ENCODE data around the gene LRP1B. TPM values are rescaled to one million over a fixed set of nuclear protein-coding genes. Genes with fewer than 3 reads are reported as not detected.

Gene LRP1B
- total and polyA plus RNA-seq, 2 donors (not counting 1 experiment from before 2014, with no cell fraction given) = not detected

DNA sequence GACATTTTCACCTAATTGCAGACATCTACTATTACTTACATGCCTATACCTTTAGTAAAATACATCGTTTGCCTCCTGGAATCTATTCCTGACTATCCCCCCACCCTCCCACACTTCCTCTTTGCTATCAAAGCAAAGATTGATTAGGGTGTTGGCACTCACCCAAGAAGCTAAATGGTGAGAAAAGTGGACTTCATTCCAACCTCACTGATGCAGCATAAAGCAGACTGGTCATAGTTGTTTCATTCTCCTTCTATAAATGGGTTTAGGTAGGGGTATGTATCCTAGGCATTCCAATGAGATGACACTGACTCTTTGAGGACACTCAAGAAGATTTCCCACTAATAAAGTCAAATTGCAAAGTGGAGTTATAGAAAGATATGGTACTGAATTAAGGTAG is 97.4 kb downstream of the LRP1B start:
- intact Hi-C loops (cut with micrococcal nuclease) = no loop called here
- H3K4me2 ChIP-seq (replicated peaks; ENCODE audit: low read depth, low read length, poor library complexity, severe bottlenecking) = no peak overlapping the region
- H3K4me1 ChIP-seq (ENCODE audit: control insufficient read depth in 2 of 2, insufficient read depth in 2 of 2, low read length in 2 of 2) = no peaks in the 10 kb centered on the region
- ChIA-PET POLR2A (no interaction called here), CTCF (no interaction called here)
- H3K27ac Mint-ChIP-seq = no peak overlapping the region
- no peaks in the 10 kb centered on the region for H3K27me3 Mint-ChIP-seq
- no peaks in the 10 kb centered on the region for H3K9me3 ChIP-seq (ENCODE audit: control extremely low read depth in 1 of 3, control insufficient read depth in 2 of 3, insufficient read depth in 1 of 3, low read length in 2 of 3)
- H3K27me3 ChIP-seq (replicated peaks in 1 of 4; ENCODE audit: control extremely low read depth in 1 of 4, control insufficient read depth in 3 of 4, insufficient read depth in 4 of 4, low read length in 3 of 4) = no peaks in the 10 kb centered on the region
- no peaks in the 10 kb centered on the region for H3K79me2 ChIP-seq (ENCODE audit: control insufficient read depth, insufficient read depth, low read length)
- TF ChIP-seq, protein P1, sequence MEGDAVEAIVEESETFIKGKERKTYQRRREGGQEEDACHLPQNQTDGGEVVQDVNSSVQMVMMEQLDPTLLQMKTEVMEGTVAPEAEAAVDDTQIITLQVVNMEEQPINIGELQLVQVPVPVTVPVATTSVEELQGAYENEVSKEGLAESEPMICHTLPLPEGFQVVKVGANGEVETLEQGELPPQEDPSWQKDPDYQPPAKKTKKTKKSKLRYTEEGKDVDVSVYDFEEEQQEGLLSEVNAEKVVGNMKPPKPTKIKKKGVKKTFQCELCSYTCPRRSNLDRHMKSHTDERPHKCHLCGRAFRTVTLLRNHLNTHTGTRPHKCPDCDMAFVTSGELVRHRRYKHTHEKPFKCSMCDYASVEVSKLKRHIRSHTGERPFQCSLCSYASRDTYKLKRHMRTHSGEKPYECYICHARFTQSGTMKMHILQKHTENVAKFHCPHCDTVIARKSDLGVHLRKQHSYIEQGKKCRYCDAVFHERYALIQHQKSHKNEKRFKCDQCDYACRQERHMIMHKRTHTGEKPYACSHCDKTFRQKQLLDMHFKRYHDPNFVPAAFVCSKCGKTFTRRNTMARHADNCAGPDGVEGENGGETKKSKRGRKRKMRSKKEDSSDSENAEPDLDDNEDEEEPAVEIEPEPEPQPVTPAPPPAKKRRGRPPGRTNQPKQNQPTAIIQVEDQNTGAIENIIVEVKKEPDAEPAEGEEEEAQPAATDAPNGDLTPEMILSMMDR (IDR thresholded peaks at IDR 0.05) = no peak
- no peak for TF ChIP-seq EZH2 (IDR thresholded peaks at IDR 0.05; ENCODE audit: borderline replicate concordance, insufficient read depth, low read depth, low read length, poor library complexity, severe bottlenecking)
- WGBS (ENCODE audit: insufficient coverage) = 43% methylated on average over 1 of the region's 1 CpG
- no peak overlapping the region for H3K27ac ChIP-seq (ENCODE audit: low read length in 2 of 2)
- H3K4me1 Mint-ChIP-seq = no peaks in the 10 kb centered on the region
- no peak overlapping the region for H2AFZ ChIP-seq (ENCODE audit: insufficient read depth, low read depth, low read length, poor library complexity, severe bottlenecking)
- H3K9me3 Mint-ChIP-seq (ENCODE audit: insufficient read depth) = peaks cover 2% of the 10 kb centered on the region
- no peaks in the 10 kb centered on the region for H4K20me1 ChIP-seq (ENCODE audit: control insufficient read depth, insufficient read depth, low read length, poor library complexity, severe bottlenecking)
- H3K36me3 ChIP-seq (replicated peaks in 1 of 2; ENCODE audit: control extremely low read depth in 1 of 2, control insufficient read depth in 1 of 2, extremely low read depth in 1 of 2, insufficient read depth in 2 of 2, low read length in 1 of 2) = no peaks in the 10 kb centered on the region
- no peak overlapping the region for H3K4me3 Mint-ChIP-seq
- no peak overlapping the region for H3K4me3 ChIP-seq (ENCODE audit: control extremely low read depth in 1 of 5, extremely low read depth in 1 of 5, insufficient read depth in 1 of 5, low read depth in 2 of 5, low read length in 4 of 5)
- no peak for DNase-seq
- no peak for ATAC-seq (ENCODE audit: low read depth)
- no peak overlapping the region for H3K9ac ChIP-seq (ENCODE audit: low read length)

DNA sequence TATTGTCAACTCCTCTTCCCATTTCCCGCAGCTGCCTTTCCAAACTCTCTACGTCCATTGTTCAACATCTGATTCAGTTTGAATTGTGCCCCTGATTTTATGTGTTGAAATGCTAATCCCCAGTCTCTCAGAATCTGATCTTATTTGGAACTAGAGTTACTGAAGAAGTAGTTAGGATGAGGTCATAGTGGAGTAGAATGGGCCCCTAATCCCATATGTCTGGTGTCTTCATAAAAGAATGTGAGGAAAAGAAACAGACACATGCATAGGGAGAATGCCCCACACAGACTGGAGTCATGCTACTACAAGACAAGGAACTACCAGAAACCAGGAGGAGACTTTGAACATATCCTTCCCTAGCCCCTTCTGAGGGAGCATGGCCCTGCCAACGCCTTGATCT is 99.2 kb downstream of the LRP1B start:
- Histone ChIP-seq H3K4me3 (ENCODE audit: control extremely low read depth in 1 of 5, extremely low read depth in 1 of 5, insufficient read depth in 1 of 5, low read depth in 2 of 5, low read length in 4 of 5) (no peak overlapping the region), H3K4me2 (replicated peaks; ENCODE audit: low read depth, low read length, poor library complexity, severe bottlenecking) (no peak overlapping the region), H3K9ac (ENCODE audit: low read length) (no peak overlapping the region), H2AFZ (ENCODE audit: insufficient read depth, low read depth, low read length, poor library complexity, severe bottlenecking) (no peak overlapping the region), H4K20me1 (ENCODE audit: control insufficient read depth, insufficient read depth, low read length, poor library complexity, severe bottlenecking) (no peaks in the 10 kb centered on the region), H3K79me2 (ENCODE audit: control insufficient read depth, insufficient read depth, low read length) (no peaks in the 10 kb centered on the region), H3K4me1 (ENCODE audit: control insufficient read depth in 2 of 2, insufficient read depth in 2 of 2, low read length in 2 of 2) (no peaks in the 10 kb centered on the region), H3K27ac (ENCODE audit: low read length in 2 of 2) (no peak overlapping the region), H3K27me3 (replicated peaks in 1 of 4; ENCODE audit: control extremely low read depth in 1 of 4, control insufficient read depth in 3 of 4, insufficient read depth in 4 of 4, low read length in 3 of 4) (no peaks in the 10 kb centered on the region), H3K36me3 (replicated peaks in 1 of 2; ENCODE audit: control extremely low read depth in 1 of 2, control insufficient read depth in 1 of 2, extremely low read depth in 1 of 2, insufficient read depth in 2 of 2, low read length in 1 of 2) (no peaks in the 10 kb centered on the region), H3K9me3 (ENCODE audit: control extremely low read depth in 1 of 3, control insufficient read depth in 2 of 3, insufficient read depth in 1 of 3, low read length in 2 of 3) (no peaks in the 10 kb centered on the region)
- H3K9me3 Mint-ChIP-seq (ENCODE audit: insufficient read depth) = peaks cover 2% of the 10 kb centered on the region
- DNase-seq = no peak
- ChIA-PET POLR2A (no interaction called here), CTCF (no interaction called here)
- no peak for ATAC-seq (ENCODE audit: low read depth)
- WGBS (ENCODE audit: insufficient coverage) = 100% methylated on average over 1 of the region's 3 CpGs
- no peak for TF ChIP-seq EZH2 (IDR thresholded peaks at IDR 0.05; ENCODE audit: borderline replicate concordance, insufficient read depth, low read depth, low read length, poor library complexity, severe bottlenecking)
- TF ChIP-seq, protein P1 (IDR thresholded peaks at IDR 0.05) = no peak
- H3K4me1 Mint-ChIP-seq = no peaks in the 10 kb centered on the region
- intact Hi-C loops (cut with micrococcal nuclease) = no loop called here
- H3K4me3 Mint-ChIP-seq = no peak overlapping the region
- no peaks in the 10 kb centered on the region for H3K27me3 Mint-ChIP-seq
- no peak overlapping the region for H3K27ac Mint-ChIP-seq
